Hepatic stellate cell (primary cell): Measurements from ENCODE around the gene NOL3.

Source experiments
- DNase-seq: peaks from one replicate; pipeline ENCODE4 v3.0.0; 2011; ENCODE audit warnings: low spot score

The NOL3 gene

DNA sequence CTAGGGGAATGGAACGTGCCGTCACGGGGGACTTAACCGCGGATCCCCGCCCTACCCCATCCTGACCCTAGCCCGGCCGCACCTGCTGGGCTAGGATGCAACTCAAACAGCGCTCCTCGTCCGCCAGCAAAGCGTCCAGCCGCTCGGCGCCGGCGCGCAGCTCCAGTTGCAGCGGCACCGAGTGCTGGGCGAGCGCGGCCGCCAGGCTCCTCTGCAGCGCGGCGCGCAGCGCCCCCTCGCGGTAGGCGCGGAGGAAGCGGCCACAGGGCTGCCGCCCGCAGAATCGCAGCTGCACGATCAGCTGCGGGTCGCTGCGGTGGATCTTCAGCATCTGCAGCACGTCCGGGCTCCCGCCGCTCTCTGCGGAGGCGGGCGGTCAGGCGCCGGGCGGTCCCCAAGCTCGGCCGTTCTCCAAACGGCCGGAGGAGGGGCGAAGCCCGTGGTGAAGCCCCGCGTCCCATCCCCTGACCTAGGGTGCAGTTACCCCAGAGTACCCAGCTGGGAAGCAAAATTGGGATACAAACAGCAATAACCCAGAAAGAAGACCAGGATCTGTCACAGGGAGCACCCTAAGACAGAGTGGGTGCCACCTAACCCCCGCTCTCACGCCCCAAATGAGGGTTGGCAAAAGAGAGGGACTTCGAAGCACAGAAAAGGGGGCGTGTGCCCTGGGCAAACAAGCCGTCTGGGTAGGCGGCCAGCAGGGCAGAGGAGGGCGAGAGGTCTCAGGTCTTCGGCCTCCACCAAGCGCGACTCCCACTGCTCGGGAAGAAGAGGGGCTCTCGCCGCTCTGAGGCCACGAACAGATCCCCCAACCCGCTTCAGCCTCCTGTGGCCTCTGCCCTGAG is 14.8 kb upstream of the NOL3 start:
- DNase-seq: peak; percentile 92

DNA sequence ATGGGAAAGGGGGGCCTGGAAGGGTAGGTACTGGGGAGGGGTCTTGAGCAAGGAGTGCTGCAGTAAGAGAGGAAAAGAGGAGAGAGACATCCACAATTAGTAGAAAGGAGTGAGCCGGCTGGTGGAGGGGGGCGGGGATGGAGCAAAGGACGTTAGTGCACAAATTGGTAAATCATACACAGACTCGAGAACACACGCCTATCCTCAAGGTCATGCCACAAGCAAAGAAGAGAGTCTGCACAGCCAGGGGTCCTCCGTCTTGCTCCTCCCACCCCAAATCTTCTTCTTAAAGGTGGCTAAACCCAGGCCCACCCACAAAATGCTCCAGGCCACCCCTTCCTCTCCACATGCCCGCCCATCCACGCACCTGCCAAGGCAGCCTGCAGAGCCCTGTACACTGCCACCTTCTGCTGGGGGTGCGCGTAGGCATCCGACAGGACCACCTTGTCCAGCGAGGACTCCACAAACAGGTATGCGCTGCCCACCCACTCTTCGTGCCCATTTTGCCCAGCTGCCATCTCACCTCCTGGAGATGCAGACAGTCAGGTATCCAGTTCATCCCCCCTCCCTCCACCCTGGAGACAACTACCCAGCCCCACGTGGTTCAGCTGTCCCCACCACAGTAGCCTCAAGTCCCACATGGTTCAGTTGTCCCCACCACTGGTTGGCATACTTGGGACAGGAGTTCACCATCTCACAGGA is 14.0 kb upstream of the NOL3 start:
- DNase-seq: no peak

DNA sequence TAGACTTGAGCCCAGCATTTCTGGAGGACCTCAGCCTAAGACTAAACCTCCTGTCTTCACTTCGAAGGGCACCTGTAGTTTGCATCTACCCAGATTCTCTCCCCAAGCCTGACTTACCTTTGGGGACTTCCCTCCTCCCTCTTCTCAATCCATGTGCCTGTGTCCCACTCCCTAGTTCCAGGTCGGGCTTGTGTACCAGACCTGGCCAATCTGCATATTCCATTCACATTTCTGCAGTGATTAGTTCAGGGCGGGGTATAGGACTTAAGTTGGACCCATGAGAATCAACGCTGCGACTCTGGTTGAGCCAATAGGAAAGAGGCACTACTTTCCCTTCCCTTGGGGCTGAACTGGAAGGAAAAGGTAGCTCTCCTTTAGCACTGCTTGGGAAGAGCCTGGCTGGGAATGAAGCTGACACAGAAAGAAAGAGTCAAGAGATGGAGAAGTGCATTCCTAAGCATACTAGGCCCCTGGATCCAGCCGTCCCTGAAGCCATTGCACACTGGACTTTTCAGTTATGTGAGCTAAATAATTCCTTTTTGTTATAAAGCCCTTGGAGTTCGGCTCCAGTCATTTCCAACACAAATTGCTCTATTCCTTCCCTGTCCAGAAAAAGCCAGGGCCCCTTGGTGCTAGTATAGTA is 13.1 kb upstream of the NOL3 start:
- DNase-seq: no peak

DNA sequence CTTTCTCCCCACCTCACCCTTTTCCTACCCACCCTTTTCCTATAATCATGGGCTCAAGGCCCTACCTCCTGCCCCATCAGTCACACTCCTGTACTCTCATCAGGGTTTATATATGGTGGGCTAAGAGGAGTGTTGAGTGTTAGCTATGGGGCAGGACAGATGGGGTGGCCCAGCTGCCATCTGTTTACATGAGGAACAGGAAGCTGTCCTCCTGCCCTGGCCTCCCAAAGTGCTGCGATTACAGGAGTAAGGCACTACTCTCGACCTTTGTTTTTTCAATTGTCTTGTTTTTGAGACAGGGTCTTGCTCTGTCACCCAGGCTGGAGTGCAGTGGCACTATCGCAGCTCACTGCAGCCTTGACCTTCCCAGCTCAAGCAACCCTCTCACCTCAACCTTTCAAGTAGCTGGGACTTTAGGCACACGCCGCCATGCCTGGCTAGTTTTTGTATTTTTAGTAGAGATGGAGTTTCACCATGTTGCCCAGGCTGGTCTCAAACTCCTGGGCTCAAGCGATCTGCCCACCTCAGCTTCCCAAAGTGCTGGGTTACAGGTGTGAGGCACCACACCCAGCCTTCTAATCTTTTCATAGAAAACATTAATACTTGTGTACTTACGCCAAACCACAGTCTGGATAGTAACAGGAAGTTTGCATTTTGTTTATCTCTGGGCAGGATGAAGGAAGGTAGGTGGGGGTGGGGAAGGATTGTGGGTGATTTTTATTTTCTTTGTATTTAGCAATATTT is 12.3 kb upstream of the NOL3 start:
- DNase-seq: no peak

DNA sequence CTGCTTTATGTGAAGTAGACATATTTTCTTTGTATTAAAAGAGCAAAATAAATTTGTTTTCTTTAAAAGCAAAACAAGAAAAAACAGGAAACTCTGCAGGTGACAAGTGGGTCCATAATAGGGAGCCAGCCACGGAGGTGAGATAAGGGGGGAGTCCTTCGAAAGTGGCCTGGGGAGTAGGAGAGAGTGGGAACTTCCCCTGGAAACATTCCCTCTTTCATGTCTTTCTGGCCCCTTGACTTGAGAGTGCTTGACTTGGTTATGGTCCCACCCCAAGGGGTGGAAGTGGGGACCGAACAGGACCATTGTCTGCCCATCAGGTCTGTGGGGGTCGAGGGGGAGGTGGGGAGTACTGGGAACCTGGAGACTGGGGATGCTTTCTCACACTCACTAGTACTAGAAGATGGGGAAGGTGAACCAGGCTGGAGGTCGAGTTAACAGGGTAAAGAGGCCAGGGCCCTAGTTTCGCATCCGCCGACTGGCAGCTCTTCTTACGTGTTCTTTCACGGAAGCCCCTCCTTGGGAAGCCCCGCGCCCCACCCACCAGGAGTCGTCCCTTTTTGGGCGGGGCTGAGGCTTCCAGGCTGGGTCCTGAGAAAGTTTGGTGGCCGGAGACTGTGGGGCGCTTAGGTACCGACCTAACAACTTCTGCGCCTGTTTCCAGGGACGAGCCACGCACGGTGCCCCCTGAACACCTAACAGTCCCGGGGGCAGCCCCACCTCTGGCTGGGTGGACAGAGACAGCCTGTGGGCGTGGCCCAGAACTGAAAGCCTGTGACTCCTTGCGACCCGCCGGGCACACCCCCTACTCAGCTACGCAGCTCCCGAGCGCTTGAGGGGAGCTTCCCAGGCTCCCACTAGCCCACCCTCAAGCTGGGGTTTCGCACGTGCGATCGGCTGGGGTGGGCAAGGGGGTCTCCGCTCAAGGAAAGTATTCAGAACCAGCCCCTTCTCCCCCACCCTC is 11.4 kb upstream of the NOL3 start:
- DNase-seq: no peak

DNA sequence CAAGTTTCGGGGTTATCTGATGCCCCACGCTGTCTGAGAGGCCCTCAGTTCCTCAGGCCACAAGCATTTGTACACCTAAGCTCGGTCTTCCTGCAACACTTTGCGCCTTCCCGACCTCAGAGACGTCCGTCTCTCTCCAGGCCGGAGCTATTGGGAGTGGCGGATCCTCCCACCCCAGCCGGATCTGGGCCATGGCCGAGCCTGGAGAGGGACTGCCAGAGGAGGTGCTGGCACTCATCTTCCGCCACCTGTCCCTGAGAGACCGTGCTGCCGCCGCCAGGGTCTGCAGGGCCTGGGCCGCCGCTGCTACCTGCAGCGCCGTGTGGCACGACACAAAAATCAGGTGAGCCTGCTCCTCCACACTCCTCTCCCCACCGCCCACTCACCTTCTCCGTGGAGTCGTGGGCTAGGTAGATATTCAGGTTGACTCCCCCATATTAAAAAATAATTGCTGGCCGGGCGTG is 8.7 kb upstream of the NOL3 start:
- DNase-seq: no peak

DNA sequence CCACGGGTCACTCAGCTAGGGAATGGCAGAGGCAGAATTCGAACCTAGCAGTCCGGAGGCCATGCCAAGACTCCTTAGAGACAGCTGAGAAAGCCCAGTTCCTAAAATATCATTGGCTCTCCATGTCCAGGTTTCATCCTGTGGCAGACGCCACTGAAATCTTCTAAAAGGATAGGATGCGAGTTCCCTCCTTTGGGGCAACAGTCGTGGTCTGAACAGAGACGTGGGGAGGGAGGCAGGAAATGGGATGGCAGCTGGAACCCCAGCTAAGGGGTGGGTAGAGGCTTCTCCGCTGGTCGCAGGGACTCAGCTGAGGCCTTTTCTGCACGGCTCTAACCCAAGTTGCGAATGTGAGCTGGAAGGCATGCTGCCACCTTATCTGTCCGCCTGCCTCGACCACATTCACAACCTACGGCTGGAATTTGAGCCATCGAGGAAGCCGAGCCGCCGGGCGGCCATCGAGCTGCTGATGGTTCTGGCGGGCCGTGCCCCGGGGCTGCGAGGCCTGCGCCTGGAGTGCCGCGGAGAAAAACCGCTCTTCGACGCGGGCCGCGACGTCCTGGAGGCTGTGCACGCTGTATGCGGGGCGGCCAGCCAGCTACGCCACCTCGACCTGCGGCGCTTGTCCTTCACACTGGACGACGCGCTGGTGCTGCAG is 7.7 kb upstream of the NOL3 start:
- DNase-seq: no peak

DNA sequence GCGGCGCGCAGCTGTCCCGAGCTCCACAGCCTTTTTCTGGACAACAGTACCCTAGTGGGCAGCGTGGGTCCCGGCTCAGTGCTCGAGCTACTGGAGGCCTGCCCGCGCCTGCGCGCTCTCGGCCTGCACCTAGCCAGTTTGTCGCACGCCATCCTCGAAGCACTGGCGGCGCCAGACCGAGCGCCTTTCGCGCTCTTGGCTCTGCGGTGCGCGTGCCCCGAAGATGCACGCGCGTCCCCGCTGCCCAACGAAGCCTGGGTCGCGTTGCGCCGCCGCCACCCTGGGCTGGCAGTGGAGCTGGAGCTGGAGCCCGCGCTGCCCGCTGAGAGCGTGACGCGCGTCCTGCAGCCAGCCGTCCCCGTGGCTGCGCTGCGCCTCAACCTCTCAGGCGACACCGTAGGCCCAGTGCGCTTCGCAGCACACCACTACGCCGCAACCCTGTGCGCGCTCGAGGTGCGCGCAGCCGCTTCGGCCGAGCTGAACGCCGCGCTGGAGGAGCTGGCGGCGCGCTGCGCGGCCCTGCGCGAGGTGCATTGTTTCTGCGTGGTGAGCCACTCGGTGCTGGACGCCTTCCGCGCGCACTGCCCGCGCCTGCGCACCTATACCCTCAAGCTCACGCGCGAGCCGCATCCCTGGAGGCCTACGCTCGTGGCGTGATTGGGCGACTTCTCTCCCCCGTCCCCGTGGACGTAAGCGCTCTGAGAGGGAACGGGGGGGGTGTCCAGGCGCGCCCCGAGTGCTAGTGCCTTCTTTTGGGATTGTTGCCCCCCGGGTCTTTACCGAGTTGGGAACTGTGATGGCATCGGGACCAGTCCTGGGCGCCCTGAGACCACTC is 7.0 kb upstream of the NOL3 start:
- no peak for DNase-seq

DNA sequence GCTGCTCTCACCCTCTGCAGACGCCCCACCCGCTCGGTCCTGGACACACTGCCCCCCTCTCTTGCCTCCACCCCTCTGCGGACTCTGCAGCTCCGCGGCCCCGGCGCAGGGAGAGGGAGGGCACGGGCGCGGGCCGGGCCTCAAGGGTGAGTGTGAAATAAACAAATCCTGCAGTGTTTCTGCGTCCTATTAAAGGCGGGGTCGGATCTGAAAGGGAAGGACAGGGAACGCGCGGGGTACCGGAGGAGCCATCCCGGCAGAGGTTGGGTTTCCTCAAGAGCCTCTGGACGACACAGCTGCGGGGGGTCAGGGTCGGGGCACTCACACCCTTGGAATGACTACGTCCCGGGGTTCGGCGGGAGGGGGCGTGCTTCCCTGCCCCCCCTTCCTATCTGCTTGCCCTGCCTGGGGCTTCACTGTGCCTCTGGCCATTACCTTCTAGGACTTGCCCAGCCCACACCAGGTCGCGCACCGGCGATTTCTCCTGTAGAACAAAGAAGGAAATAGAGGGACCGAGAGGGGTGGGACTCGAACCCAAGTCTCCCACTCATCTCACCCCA is 6.3 kb upstream of the NOL3 start:
- DNase-seq: no peak

DNA sequence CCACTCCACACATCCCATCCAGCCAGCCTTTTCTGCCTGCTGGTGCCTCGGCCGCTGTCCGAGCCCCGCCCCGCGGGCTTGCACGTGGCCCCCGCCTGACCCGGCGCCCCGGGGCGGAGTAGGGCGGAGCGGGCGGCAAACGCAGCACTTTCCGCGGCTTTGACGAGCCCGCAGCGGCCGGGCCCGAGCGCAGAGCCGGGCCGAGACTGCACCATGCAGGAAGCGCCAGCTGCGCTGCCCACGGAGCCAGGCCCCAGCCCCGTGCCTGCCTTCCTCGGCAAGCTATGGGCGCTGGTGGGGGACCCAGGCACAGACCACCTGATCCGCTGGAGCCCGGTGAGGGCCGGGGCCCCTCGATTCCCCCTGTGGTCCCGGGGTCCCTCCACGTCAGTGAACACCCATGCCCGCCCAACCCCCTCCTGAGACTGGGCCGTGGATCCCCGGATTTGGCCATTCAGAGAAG is 5.7 kb upstream of the NOL3 start, which contains the start of gene HSF4:
HSF4 (plus strand) TSS at position 147 of the 463 bp plus-strand sequence; CDS start at position 214, 67 bp downstream.
- DNase-seq: no peak

DNA sequence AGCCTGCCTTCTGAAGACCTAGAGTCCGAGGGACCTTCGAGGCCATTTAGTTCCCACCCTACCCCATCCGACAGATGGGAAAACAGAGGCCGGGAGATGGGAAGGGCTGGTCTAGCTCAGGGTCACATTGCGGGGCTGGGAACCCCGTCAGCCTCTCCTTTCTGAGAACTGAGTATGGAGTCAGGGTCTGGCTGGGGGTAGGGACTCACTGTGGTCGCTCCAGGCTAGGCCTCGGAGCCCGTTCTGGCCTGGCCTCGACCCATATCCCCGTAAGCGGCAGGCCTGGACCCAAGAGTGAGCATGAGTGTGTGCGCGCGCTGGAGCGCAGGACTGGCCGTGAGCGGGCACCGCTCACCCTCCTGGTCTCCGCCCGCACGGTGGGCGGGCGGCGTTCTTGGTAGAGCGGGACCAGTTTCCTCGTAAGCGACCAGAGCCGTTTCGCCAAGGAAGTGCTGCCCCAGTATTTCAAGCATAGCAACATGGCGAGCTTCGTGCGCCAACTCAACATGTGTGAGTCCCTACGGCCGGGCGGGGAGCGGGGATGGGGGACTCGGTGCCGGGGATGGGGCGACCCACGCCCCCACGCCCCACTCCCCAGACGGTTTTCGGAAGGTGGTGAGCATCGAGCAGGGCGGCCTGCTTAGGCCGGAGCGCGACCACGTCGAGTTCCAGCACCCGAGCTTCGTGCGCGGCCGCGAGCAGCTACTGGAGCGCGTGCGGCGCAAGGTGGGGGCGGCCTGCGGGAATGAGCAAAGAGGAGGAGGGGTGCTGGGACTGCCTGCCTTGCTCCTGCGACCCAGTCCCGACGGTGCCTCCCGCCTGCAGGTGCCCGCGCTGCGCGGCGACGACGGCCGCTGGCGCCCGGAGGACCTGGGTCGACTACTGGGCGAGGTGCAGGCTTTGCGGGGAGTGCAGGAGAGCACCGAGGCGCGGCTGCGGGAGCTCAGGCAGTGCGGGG is 4.9 kb upstream of the NOL3 start:
- no peak for DNase-seq

DNA sequence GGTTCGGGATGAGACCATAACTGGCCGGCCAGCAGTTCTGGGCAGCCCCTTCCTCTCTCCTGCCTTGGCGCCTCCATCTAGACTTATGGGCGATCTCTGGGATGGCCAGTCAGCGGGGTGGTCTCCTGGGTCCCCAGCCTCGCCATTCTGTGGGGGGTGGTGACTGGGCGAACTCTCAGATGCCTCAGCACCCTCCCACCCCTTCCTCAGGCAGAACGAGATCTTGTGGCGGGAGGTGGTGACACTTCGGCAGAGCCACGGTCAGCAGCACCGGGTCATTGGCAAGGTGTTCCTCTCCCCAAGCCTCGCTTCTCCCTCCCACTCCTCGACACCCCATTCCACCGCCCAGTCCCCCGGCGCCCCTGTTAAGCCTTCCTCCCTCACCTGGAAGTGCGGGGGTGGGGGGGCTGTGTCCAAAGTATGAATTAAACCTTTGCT is 4.2 kb upstream of the NOL3 start:
- DNase-seq: no peak

DNA sequence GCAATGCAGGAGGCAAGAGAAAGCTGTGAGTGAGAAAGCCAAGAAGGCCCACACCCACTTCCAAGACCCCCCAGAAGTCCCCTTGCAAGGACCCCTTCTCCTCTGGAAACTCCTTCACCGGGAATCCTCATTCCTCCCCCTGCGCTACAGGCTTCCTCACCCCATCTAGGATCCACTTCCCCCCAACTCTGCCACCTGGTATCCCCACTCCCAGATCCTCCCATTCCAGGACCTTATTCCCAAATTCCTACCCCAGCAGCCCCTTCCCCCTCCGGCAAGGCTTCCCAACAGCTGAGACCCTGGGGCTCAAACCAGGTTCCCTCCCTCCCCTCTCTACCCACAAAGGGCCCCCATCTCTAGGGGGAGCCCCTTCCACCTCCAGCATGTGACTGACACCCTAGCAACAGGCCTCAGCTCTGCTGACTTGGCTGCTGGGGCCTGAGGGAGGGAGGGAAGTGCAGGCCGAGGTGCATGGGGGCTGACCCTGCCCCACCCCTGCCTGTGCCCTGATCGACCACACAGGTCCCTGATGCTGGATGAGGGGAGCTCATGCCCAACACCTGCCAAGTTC is 3.7 kb upstream of the NOL3 start:
- DNase-seq: no peak

DNA sequence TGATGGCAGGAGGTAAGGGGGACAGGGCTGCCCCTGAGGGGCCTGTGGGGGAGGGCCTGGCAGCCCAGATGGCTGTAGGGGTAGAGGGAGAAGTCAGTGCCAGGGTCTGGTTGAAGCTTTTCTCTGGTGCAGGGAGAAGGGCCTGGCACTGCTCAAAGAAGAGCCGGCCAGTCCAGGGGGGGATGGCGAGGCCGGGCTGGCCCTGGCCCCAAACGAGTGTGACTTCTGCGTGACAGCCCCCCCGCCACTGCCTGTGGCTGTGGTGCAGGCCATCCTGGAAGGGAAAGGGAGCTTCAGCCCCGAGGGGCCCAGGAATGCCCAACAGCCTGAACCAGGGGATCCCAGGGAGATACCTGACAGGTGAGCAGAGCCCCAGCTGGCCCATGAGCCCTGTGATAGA is 2.8 kb upstream of the NOL3 start:
- DNase-seq: no peak

DNA sequence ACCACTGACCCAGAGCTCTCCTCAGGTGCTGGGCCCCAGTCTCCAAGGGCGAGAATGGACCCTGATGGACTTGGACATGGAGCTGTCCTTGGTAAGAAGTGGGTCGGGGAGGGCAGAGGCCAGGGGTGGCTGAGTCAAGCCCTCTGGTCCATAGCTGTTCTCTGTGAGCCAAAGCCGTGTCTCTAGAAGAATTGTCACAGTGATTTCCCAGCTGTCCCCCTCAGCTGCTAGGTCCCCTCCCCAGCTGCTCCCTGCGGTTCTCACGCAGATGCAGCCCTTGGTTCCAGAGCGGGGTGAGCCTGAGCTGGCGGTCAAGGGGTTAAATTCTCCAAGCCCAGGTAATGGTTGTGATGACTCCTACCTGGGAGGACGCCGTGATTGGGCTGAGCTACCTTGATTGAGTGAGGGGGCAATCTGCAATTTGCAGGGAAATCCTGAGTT is 1.3 kb upstream of the NOL3 start:
- DNase-seq: no peak

DNA sequence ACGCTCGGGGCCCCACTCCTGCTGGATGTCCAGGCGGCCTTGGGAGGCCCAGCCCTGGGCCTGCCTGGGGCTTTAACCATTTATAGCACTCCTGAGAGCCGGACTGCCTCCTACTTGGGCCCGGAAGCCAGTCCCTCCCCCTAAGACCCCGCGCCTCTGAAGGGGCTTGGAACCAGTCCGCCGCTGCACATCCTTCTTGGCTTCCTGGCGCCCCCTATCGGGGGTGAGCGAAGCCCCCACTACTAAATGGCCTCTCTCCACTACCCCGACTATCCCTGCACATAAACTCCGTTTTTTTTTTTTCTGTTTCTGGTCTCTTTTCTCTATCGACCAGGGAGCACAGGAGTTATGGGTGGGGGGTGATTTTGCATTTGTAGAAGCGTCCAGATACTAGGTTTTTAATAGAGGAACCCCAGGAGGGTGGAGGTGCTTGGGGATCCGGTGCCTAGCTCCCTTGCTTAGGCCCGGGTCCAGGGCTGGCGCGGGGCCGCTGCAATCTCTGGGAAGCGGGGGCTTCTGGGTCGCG is 633 bp upstream of the NOL3 start:
- no peak for DNase-seq
